HK-2 (cell line): Measurements from ENCODE around the gene TMEM266.

Experiments used
- DNase-seq: peaks from one replicate; pipeline ENCODE4 v3.0.0-alpha.2; 2018; ENCODE audit not compliant: unreplicated experiment

Gene TMEM266

GRCh38 chr15:76162784-76163456 lies 103.1 kb downstream of the TMEM266 start:
- no peak for DNase-seq

- DNase-seq: no peak
Observed at GRCh38 chr15:76163457-76164295, 103.9 kb downstream of the TMEM266 start.

- DNase-seq: no peak
Observed at GRCh38 chr15:76164602-76165001, 104.8 kb downstream of the TMEM266 start.

DNA sequence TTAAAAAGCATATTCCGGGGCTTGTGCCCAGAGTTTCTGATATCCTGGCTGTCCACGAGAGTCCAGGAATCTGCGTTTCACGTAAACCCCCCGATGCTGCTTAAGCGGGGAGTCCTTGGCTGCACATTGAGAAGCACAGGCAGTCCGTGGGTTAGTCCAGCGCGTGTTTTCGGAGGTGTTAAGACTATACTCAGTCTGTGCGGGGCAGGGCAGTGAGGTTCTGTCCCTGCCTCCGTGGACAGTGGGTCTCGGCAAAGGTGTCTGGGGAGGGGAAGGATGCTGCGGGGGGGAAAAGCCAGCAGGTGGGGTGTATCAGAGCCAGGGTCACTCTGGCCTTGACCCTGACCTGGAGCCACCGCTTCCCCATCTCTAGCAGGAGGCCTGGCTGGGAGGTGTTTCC lies 106.2 kb downstream of the TMEM266 start:
- DNase-seq: no peak

DNA sequence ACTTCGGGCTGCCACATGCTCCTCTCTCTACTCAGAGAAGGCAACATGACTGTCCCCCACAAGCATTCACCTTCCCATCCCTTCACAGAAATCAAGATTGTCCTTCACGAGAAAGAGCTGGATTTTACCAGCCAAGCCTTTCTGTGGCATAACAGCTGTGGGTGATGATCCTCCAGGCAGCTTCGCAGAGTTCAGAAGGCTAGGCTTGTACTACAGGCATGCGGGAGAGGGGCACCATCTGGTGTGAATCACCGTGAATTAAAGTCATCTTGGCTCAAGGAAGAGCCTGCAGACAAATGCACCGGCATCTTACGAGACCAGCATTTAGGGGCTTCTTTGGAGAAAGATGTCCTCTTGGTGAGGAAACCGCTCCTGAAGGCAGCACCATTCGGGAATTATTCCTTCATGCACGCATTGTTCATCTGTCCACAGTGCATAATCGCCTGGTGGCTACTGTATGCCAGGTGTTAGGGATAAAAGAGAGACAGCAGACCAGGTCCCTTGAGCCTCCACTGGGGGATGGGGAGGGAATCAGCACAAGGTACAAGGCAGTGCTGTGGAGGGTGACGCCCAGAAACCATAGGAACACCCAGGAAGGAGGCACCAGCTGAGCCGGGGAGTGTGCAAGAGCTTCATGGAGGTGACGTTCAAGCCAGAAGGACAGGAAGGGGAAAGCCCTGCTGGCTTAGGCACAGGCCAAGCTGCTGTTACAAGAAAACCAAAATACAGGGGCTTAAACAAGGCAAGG lies 108.6 kb downstream of the TMEM266 start:
- DNase-seq: no peak

- DNase-seq: no peak
Observed at GRCh38 chr15:76169018-76169417, 109.2 kb downstream of the TMEM266 start.

GRCh38 chr15:76169911-76170800 lies 110.4 kb downstream of the TMEM266 start:
- DNase-seq: no peak

GRCh38 chr15:76172782-76173181 lies 113.0 kb downstream of the TMEM266 start:
- no peak for DNase-seq

DNA sequence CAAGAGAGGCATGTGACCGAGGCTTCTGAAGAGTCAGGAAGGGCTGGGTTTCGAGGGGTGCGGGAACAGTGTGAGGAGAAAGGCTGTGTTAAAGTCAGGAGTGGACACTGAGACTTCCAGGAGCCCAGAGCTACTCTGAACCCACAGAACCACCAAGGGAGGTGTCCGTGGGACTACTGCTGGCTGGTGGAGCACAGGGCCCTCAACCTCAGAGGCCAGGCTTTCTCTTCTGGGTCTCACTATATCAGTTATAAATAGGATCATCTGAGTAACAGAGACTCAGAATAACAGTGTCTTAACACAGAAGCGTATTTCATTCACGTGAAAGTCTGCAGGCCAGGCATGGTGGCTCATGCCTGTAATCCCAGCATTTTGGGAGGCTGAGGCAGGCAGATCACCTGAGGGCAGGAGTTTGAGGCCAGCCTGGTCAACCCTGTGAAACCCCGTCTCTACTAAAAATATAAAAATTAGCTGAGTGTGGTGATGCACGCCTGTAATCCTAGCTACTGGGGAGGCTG lies 113.6 kb downstream of the TMEM266 start:
- DNase-seq: no peak

DNA sequence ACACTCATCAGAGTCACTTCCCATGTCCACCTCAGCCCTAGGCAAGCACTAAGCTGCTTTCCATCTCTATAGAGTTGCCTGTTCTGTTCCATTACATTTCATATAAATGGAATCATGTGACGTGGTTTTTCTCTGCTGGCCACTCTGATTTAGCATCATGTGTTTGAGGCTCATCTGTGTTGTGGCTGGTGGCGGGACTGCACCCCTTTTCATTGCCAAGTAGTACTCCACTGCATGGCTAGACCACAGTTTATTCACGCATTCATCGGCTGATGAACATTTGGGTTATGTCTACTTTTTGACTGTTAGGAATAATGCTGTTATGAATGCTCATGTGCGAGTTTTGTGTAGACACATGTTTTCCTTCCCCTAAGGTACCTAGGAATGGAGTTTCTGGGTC lies 114.9 kb downstream of the TMEM266 start:
- no peak for DNase-seq

- DNase-seq: no peak
Observed at GRCh38 chr15:76175442-76175841, 115.7 kb downstream of the TMEM266 start.

GRCh38 chr15:76176059-76176458 lies 116.3 kb downstream of the TMEM266 start:
- no peak for DNase-seq

DNA sequence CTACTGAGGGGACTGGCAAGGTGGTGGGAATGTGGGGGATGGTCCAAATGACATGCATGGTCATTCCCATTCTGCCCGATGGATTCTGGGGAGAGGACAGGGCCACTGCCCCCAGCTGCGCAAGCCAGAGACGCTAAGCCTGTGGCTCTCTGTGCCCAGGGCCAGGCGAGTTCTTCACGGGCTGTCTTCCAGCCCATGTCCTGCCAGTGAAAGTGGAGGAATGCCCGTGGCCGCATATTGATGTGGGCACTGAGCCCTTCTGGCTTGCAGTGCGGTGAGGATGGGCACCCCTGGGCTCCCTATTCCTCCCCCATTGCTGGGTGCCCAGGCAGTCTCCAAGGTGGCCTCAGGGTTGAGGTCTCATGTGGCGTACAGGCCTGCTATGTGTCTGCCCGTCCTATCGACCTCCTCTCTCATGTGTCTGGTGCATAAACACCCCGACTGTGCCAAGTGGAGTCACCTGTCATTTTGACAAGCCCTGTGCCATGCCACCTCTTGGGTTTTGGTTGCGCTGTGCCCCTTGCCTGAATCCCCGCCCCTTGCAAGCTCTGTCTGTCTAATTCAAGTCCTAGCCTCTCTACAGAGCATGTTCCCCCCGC lies 116.8 kb downstream of the TMEM266 start:
- DNase-seq: no peak

DNA sequence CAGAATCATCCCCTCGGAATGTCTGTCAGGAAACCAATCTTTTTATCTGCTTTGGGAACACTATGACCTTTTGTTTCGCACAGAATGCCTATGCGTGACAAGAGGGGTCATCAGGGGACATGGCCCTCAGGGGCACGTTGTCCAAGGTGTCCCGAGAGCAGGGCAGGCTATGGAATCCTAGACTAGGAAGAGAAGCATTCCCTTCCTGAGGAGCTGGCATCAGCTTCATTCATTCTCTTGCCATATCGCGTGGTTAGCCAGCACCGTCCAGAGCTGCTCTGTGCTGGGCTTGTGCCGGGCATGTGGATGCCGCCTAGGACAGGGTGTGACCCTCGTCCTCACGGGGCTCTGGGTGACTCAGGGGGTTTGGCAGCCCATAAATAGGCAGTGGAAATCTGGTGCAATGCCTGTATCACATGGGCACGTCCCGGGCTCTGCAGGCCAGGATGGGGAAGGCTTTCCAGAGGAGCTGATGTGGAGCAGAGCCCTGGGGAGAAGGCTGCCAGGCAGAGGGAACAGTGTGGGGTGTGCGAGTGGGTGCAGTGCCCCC lies 117.8 kb downstream of the TMEM266 start:
- no peak for DNase-seq

- no peak for DNase-seq
Observed at GRCh38 chr15:76178296-76179000, 118.7 kb downstream of the TMEM266 start.

- DNase-seq: no peak
Observed at GRCh38 chr15:76179023-76179422, 119.2 kb downstream of the TMEM266 start.

GRCh38 chr15:76180321-76180720 lies 120.5 kb downstream of the TMEM266 start:
- DNase-seq: no peak

DNA sequence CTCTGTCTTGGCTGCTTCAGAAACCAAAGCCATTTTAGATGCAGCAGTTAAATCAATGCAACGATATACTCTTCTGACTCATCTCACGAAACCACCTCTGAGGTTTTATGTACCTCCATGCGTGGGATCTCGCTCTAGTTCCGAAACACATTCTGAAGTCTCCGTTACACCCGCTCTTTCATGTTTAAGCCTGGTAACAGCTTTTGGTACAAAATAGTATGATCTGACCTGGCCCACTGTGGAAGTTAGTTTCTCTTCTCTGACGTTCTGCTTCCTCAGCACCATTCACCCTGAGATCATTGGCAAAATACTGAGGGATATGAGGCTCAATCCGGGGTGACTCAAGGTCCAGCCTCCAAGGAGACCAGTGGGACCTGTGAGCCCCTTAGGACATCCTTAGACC lies 121.9 kb downstream of the TMEM266 start:
- no peak for DNase-seq

DNA sequence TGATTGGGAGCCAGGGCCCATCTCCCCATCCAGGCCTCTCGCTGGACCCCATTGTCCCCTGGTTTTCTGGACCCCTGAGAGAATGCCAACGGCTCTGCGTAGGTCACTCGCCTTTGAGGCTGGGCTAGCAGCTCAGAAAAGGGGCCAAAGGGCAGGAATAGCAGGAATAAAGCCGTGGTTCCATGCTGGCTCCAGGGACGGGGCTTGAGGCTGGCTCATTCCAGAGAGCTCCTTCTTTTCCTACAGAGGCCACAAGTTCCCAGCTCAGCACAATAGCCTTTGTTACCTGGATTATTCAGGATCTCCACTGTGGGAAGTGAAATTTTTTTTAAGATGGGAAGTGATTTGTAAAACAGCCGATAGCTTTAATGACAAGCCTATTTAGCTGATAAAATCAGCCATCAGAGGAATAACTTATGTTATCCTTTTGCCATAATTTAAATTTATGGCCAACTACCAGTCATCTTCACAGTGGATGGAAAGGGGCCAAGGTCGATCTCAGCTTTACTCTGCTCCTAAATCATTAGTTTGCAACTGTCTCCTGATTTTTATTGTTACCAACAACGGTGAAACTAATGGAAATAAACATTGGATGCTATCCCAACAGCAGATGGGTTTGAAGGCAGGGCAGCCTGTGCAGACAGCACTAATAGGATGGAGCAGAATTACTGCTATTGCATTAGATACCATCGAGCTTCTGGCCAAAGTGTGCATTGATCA lies 124.3 kb downstream of the TMEM266 start:
- DNase-seq: no peak
